GM18502 (cell line): ENCODE data around the gene UBE2I.

Experiments
- ATAC-seq: cut with Tn5 transposase; IDR thresholded peaks from one replicate; pipeline ENCODE4 v1.9.1; 2021; ENCODE audit warnings: mild to moderate bottlenecking; ENCODE audit not compliant: unreplicated experiment, poor library complexity

The UBE2I gene

GRCh38 chr16:1276580-1276878 lies 32.9 kb upstream of the UBE2I start:
- no peak for ATAC-seq

GRCh38 chr16:1277151-1277598 lies 32.3 kb upstream of the UBE2I start:
- no peak for ATAC-seq

- no peak for ATAC-seq
Observed at GRCh38 chr16:1277617-1278282, 31.7 kb upstream of the UBE2I start.

GRCh38 chr16:1278477-1278876 lies 31.0 kb upstream of the UBE2I start:
- ATAC-seq = no peak

- no peak for ATAC-seq
Observed at GRCh38 chr16:1279081-1279944, 30.1 kb upstream of the UBE2I start.

DNA sequence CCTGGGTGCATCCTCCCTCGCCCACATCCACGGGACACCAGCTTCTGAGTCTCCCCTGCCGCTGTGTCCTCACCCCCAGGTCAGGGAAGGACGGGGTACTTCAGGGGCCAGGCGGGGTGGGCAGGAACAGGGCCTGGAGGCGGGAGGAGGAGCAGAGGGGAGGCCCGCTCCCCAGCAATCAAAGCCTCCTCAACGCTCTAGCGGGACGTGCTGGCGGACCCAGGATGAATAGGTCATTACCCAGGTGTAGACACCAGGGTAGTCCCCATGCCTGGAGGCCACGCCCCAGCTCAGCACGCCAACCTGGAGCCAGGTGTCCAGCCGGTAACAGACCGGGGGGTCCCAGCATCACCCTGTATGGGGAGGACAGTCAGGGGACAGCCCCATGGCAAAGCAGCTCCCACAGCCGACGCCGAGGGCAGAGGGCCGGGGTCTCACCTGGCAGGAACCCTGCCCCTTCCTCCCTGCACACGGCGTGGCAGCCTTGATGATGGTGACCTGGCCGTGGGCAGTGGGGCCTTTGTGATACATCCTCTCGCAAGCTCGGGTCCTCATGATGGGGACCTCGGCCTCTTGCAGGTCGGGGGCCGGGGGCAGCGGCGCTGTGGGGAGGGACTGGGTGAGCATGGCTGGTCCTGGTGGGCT lies 29.4 kb upstream of the UBE2I start:
- ATAC-seq = no peak

- ATAC-seq = no peak
Observed at GRCh38 chr16:1280783-1281182, 28.7 kb upstream of the UBE2I start.

DNA sequence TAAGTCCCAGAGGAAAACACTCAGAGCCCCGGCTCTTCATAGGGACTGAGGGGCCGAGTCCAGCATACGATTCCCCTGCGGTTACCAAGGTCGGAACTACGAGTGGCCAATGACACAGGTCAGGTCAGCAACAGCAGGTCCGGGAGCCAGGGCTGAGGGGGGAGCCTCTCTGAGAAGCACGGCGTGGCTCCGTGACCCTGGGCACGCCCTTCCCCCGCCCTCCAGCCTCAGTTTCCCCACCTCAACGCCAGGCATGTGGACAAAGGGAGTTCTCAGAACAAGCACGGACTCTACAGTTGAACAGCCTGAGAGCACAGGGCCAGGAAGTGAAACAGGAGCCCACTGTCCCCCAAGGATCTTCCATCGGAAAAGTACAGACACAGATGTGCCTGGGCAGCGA lies 27.9 kb upstream of the UBE2I start:
- no peak for ATAC-seq

DNA sequence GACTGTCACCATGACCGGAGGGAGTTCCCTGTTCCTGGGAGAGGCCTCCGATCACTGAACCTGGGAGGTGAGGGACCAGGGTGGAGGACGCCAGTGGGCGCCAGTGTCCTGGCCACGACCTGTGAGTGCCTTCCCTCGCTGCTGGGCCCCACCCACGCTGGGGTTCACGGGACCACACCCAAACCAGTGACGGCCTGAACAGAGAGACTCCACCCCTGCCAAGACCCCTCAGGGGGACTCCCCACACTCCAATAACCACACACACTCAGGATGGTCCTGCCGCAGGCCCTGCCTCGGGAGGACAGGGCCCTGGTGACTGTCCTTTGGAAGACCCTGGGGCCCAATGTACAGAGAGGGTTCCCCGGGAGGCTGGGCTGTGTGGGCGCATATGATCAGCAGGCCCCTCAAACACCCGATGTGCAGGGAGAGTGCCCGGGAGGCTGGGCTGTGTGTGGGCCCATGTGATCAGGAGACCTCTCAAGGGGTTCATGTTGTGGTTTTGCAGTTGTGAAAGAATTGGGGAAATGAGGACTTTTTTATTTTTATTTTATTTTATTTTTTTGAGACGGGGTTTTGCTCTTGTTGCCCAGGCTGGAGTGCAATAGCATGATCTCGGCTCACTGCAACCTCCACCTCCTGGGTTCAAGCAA lies 27.0 kb upstream of the UBE2I start:
- ATAC-seq = no peak

DNA sequence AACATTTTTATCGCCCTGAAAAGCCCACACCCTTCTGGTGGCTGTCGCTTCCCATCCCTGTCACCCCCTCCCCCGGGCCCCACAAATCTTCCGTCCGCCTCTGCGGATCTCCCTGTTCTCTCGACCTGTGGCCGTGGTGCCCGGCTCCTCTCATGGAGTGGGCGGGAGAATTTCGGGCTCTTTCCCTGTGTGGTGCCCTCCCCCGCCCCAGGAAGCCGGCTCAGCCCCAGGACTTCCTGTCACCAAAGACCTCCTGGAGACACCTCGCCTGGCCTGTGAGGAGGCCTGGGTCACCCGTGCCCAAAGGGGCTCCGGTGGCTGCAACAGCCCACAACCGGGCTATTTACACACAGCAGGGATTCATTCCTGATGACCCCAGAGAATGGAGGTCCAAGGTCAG lies 26.1 kb upstream of the UBE2I start:
- no peak for ATAC-seq

GRCh38 chr16:1283996-1284616 lies 25.3 kb upstream of the UBE2I start:
- no peak for ATAC-seq

GRCh38 chr16:1285669-1286512 lies 23.5 kb upstream of the UBE2I start:
- ATAC-seq = no peak

GRCh38 chr16:1286513-1287094 lies 22.8 kb upstream of the UBE2I start:
- ATAC-seq = no peak

DNA sequence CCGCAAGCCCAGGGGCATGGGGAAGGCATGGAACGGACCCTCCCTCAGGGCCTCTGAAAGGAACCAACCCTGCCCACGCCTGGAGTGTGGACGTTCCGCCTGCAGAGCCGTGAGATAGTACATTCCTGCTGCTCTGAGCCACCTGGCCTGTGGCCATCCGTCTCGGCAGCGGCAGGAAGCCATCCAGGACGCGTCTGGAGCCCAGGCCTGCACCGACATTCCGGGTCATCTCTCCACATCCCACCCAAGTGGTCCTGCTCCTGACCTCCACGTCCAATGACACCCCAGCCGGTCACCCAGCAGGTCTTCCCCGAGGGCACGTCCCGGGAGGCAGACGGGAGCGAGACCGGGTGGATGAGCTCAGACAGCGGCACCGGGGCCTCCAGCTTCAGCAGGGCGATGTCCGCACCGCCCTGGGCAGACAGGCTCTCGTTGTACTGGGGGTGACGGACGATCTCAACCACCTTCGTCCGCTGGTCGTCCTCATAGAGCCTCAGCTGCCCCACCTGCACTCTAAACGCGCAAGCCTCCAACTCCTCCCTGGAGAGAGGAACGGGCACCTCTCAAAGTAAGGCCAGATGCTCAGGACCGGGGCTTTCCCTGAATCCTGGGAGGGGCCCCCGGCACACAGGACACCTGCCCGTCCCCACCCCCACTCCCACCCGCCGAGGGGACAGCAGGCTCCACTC lies 21.3 kb upstream of the UBE2I start:
- ATAC-seq = no peak

- ATAC-seq = no peak
Observed at GRCh38 chr16:1288813-1289476, 20.5 kb upstream of the UBE2I start.

GRCh38 chr16:1289477-1289866 lies 20.0 kb upstream of the UBE2I start:
- no peak for ATAC-seq

- no peak for ATAC-seq
Observed at GRCh38 chr16:1290063-1290501, 19.4 kb upstream of the UBE2I start.
